Tibial nerve (tissue), 4 donors: ENCODE results near the gene VTI1A.

ENCODE experiments used
- CTCF ChIP-seq, 5 experiments: fragments of 200-600 bp in 3 of 5; fragments of 450-650 bp in 2 of 5; sonication (generic) in 3 of 5; IDR thresholded peaks; one replicate each; pipeline ENCODE4 v1.5.1; 2016 to 2019; ENCODE audit warnings: antibody characterized with exemption in 5 of 5, mild to moderate bottlenecking in 3 of 5, moderate library complexity in 2 of 5
- EP300 ChIP-seq, 2 donors: sonication (generic); formaldehyde crosslinking; IDR thresholded peaks; one replicate each; pipeline ENCODE4 v1.6.1; 2017; ENCODE audit warnings: antibody characterized with exemption in 2 of 2, mild to moderate bottlenecking in 1 of 2
- POLR2A ChIP-seq, 2 donors: fragments of 450-650 bp; IDR thresholded peaks; one replicate each; pipeline ENCODE4 v1.6.1; 2017; ENCODE audit warnings: antibody characterized with exemption in 2 of 2, mild to moderate bottlenecking in 2 of 2, moderate library complexity in 2 of 2

GRCh38 chr10:112624546-112625048, 177.6 kb downstream of the VTI1A start:
- TF ChIP-seq CTCF (IDR thresholded peaks at IDR 0.05), result no peak
- no peak for TF ChIP-seq POLR2A (IDR thresholded peaks at IDR 0.05)
- peak in 1 of 2 donors; percentile 19 for TF ChIP-seq EP300 (IDR thresholded peaks at IDR 0.05)
